ENCODE results near the gene EFCAB8. TPM values are rescaled to one million over a fixed set of nuclear protein-coding genes. Genes with fewer than 3 reads are reported as not detected.

Gene EFCAB8
- under 1 TPM in 1 of 4 donors, not detected in 3; 0.08 TPM for total RNA-seq
- under 1 TPM in 2 of 3 donors, not detected in 1; 0.03 to 0.04 TPM for polyA plus RNA-seq
- long read RNA-seq, donor 1, partial matches to known transcripts = 0 of 1 reads
- long read RNA-seq, donor 1, other reads (novel, unspliced or antisense) = 1 of 1 reads
- long read RNA-seq, donor 2 = 0 reads

- ATAC-seq = no peak
- Histone ChIP-seq H3K4me1 (no peaks in the 10 kb centered on the region), H3K27ac (no peak within 1 kb of the TSS), H3K4me3 (no peak within 1 kb of the TSS), H3K27me3 (ENCODE audit: insufficient read depth in 3 of 3, low read length in 2 of 3) (no peaks in the 10 kb centered on the region), H3K9me3 (no peaks in the 10 kb centered on the region), H3K36me3 (ENCODE audit: insufficient read depth in 1 of 2, low read depth in 1 of 2) (peaks cover 0 to 25% of the 10 kb centered on the region in 2 donors)
- 67 to 75% (median 67%) methylated on average over 8 of the region's 8 CpGs for WGBS, 3 donors
- DNase-seq = no peak
- TF ChIP-seq, protein P1, sequence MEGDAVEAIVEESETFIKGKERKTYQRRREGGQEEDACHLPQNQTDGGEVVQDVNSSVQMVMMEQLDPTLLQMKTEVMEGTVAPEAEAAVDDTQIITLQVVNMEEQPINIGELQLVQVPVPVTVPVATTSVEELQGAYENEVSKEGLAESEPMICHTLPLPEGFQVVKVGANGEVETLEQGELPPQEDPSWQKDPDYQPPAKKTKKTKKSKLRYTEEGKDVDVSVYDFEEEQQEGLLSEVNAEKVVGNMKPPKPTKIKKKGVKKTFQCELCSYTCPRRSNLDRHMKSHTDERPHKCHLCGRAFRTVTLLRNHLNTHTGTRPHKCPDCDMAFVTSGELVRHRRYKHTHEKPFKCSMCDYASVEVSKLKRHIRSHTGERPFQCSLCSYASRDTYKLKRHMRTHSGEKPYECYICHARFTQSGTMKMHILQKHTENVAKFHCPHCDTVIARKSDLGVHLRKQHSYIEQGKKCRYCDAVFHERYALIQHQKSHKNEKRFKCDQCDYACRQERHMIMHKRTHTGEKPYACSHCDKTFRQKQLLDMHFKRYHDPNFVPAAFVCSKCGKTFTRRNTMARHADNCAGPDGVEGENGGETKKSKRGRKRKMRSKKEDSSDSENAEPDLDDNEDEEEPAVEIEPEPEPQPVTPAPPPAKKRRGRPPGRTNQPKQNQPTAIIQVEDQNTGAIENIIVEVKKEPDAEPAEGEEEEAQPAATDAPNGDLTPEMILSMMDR (IDR thresholded peaks at IDR 0.05) = no peak
- intact Hi-C loops (cut with DNase I) = no loop called here
These were observed at the start of gene EFCAB8 for GRCh38 chr20:32858701-32859372. EFCAB8 (plus strand) TSS chr20:32858923; CDS start chr20:32863793, 4,870 bp downstream.

GRCh38 chr20:32809907-32810306 lies 48.8 kb upstream of the EFCAB8 start:
- intact Hi-C loops (cut with DNase I) = no loop called here
- Histone ChIP-seq H3K9me3 (no peaks in the 10 kb centered on the region), H3K4me3 (no peak overlapping the region), H3K27me3 (ENCODE audit: insufficient read depth in 3 of 3, low read length in 2 of 3) (no peaks in the 10 kb centered on the region), H3K4me1 (no peaks in the 10 kb centered on the region), H3K27ac (no peak overlapping the region), H3K36me3 (ENCODE audit: insufficient read depth in 1 of 2, low read depth in 1 of 2) (no peaks in the 10 kb centered on the region)
- TF ChIP-seq, protein P1 (IDR thresholded peaks at IDR 0.05) = no peak
- 83 to 91% (median 89%) methylated on average over 4 of the region's 4 CpGs for WGBS, 3 donors
- no peak for DNase-seq
- no peak for ATAC-seq

- WGBS, 3 donors = 85 to 94% (median 92%) methylated on average over 5 of the region's 5 CpGs
- H3K27me3 ChIP-seq (ENCODE audit: insufficient read depth in 3 of 3, low read length in 2 of 3) = no peaks in the 10 kb centered on the region
- no peak for ATAC-seq
- no peaks in the 10 kb centered on the region for H3K9me3 ChIP-seq
- H3K36me3 ChIP-seq (ENCODE audit: insufficient read depth in 1 of 2, low read depth in 1 of 2) = no peaks in the 10 kb centered on the region
- no peak overlapping the region for H3K27ac ChIP-seq
- no peak overlapping the region for H3K4me3 ChIP-seq
- DNase-seq = no peak
- no peaks in the 10 kb centered on the region for H3K4me1 ChIP-seq
- TF ChIP-seq, protein P1 (IDR thresholded peaks at IDR 0.05) = no peak
- intact Hi-C loops (cut with DNase I) = no loop called here
These were observed 47.8 kb upstream of the EFCAB8 start for GRCh38 chr20:32810941-32811340.

DNA sequence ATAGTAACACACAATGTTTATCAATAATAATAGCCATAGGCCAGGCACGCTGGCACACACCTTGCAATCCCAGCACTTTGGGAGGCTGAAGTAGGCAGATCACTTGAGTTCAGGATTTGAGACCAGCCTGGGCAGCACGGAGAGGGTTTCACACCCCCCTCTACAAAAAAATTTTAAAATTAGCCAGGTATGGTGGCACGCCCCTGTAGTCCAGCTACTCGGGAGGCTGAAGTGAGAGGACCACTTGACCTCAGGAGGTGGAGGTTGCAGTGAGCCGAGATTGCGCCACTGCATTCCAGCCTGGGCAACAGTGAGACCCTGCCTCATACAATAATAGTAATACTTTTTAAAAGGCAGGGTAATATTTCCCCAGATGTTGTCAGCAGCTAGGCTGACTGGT lies 46.8 kb upstream of the EFCAB8 start:
- Histone ChIP-seq H3K4me1 (no peaks in the 10 kb centered on the region), H3K4me3 (no peak overlapping the region), H3K27ac (no peak overlapping the region), H3K9me3 (no peaks in the 10 kb centered on the region), H3K36me3 (ENCODE audit: insufficient read depth in 1 of 2, low read depth in 1 of 2) (no peaks in the 10 kb centered on the region), H3K27me3 (ENCODE audit: insufficient read depth in 3 of 3, low read length in 2 of 3) (no peaks in the 10 kb centered on the region)
- ATAC-seq (no peak), DNase-seq (no peak)
- intact Hi-C loops (cut with DNase I) = no loop called here
- WGBS, 3 donors = 87 to 91% (median 88%) methylated on average over 6 of the region's 6 CpGs
- TF ChIP-seq, protein P1 (IDR thresholded peaks at IDR 0.05) = no peak
